Activated T-helper 1 cell treated with Interleukin-2 at 50 U/mL for 16 hours (primary cell): ENCODE results near the gene COL13A1.

ENCODE experiments used
- DNase-seq: peaks from one replicate; pipeline ENCODE4 v3.0.0-alpha.2; 2020; ENCODE audit warnings: low read depth

The COL13A1 gene

DNA sequence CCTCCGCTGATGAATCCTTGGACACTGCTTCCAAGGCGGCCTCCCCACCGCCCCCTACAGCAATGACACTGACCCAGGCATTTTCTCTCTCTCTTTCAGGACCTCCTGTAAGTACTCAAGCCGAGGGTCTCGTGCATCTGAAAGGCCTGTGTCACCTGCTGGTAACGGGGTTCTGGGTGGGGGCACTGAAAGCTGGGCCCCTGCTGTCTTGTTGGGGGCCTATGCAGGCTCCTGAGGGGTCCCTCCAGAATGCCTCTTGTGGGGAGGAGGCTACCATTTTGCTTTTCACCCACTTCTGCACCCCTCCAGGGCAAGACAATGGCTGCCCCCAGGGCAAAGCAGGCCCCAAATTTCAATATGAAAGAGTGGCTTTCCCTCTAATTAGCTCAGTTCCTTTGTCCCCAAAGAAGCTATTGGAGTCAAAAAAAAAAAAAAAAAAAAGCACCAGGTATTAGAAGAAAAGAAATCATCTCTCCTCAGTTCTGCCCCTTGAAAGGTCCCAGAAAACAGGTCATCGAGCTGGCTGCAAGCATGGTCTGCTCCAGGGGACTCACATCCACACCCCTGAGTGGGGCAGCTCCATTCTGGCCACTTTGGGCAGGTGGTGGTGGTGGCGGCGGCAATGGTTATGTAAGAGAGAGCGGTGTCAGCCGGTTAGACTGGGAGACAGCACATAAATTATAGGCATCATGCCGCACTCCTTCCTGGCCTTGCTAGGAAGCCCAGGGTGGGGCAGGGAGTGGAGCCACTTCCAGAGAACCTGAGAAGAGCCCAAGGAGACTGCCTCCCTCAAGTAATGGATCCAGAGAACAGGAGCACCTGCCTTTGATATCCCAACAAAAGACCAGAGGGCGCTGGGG lies 66.2 kb downstream of the COL13A1 start:
- DNase-seq, result no peak

DNA sequence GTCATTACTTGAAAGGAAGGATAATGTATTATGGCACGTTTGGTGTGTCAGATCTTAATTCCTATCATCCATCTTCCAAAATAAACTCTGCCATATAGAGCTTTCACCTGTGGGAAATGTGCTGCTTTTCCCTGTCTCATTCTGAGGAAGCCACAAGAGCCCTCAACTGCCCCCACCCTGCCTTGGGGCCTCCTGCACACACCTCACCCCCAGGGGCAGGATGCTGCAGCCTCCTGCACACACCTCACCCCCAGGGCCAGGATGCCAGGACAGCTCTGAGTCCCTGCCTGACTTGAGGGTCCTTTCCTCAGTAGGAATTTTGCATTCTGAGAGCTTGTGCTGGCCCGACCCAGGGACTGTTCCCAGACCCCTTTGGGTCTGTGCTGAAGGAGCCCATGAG lies 67.1 kb downstream of the COL13A1 start:
- no peak for DNase-seq

DNA sequence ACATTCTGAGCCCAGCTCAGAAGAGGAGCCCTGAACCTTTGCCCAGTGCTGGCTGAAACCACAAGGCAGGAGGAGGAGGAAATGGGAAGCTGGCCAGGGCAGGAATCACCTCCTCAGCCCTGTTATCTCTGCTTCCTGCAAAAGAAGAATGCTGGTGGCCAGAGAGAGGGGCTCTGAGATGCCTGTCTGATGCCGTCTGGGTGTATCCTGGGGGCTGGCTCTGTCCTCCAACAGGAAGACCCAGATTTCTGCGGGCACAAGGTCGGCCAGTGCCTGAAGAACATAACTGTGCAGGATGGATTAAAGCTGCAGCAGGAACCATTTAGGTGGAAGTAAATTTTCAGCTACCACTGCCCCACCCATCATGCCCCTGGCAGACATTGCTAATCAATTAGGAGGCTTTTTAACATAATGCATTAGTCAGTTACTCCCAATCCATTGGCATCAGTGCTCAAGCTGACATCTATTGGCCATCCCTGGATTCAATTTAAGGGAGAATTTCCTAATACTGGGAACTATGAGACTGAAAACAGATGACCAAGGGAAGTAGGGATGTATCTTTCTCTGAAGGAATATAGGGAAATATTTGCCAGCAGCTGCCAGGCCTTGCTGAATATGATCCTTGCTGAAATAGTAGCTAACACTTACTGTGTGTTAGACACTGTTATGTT lies 67.7 kb downstream of the COL13A1 start:
- DNase-seq, result no peak

DNA sequence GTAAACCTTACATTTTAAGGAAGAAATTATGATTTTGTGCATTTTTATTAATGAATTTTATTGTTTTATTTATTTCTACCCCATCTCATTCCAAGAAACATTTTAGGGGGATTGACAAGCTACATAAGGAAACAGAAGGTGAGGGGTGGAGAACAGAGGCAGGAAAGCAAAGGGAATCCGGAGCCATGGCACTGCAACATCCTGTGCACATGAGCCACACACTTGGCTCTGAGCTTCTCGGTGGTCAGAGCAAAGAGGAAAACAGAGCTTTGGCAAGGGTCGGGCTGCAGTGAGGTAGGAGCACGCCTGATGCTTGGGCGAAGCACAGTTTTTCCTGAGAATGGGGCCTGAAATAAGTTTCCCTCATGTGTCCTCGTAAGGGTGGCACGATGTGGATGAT lies 68.9 kb downstream of the COL13A1 start:
- no peak for DNase-seq

DNA sequence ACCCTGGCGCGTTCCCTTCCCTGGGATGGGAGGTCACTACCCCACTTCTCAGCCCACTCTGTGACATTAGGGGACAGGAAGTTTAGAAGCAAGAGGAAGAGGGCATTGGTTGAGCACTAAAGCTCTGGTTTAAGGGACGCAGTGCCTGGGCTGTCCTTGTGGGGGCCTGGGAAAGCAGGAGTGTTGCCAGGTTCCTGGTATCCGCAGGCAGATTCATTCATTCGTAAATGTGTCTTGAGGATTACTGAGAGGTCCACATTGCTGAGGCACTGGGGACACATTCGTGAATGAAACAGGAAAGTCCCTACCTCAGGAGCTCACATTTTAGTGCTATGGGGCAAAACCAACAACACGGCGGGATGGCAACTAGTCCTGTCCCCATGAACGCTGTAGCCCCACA lies 69.4 kb downstream of the COL13A1 start:
- DNase-seq, result no peak

DNA sequence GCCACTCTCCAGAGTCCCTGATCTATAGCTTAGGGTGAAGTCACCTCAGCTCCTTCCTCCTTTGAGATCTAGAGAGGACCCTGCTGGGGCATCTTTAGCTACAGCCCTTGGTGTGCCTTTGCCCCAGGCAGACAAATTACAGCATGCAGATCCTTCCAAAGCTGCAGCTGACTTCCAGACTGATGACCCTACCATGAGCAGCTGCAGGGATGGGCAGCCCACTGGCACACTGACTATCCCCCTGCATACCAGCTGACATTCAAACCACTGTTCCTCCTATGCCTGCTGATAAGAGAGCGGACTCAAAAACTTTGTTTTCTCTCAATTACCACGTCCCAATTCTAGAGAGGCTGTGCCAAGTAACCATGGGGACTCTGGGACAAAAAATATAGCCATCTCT lies 70.6 kb downstream of the COL13A1 start:
- DNase-seq, result no peak

DNA sequence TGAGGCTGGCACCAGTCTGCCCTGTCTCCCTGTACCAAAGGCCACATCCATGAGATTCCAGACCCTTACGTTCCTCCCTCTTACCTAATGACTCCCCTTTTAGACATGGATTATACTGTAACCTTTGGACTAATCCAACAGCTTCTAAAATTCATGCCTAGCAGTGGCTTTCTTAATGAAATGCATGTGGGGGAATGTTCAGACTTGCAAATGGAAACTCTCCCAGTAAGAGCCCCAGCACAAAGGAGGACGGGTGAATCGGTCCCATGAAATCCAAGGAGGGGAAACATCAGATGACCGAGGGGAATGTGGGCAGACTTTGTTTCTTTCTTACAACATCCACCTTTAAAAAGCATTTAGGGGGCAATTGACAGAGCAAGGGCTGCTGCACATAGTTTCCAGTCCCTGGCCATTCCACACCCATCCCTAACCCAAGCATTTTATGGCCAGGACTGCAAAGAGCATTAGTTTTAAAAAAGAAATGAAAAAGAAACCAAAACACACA lies 71.5 kb downstream of the COL13A1 start:
- no peak for DNase-seq

DNA sequence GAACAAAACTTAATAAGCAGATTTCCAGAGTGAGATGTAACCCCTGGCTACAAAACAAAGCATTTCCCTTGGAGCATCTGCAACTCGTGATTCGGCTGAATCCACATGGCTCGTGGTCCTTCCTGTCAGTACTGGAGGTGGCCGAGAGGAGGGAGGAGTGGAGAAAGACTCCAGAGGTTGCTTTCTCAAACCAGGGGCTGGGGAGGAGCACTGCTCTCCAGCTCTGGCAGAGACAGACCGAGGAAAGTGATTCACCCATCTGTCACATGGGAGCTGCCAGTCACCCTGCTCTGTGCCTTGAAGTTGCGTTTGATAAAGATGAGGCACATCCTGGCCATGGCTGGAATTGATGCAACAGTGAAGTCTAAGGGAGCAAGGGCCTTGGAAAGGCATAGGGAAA lies 72.7 kb downstream of the COL13A1 start:
- no peak for DNase-seq

DNA sequence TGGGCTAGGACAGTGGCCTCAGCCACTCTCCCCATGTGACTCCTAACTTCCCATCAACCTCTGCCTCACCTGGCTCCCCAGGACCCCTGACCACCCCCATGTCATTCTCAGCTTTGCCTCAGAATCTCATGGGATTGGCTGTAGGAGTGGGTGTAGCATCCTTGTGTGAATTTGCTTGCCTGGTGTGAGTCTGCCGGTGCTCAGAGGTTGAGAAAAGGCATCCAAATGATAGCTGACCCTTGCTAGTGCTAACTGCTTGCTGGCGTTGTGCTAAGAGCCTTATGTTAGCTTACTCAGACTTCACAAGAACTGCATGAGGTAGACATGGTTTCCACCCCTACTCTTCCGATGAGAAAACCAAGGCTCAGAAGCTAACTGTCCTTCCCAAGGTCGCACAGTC lies 74.2 kb downstream of the COL13A1 start:
- no peak for DNase-seq

DNA sequence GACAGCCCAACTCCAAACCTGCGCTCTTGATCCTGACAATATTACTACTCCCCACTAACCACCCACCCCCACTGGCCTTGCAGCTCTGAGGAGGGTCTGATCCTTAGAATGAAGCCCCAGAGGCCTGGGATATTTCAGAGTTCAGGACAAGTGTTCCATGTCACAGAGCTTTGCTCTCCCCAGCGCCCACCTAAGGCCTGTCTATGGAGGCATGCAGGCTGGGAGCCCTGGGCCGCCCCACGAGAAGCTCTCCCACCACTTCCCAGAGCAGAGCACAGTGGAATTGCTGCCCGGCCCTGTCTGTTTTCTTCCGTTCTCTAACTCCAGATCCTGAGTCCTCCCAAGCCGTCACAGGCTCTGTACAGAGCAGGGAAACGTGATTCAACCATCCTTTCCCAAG lies 74.6 kb downstream of the COL13A1 start:
- no peak for DNase-seq

DNA sequence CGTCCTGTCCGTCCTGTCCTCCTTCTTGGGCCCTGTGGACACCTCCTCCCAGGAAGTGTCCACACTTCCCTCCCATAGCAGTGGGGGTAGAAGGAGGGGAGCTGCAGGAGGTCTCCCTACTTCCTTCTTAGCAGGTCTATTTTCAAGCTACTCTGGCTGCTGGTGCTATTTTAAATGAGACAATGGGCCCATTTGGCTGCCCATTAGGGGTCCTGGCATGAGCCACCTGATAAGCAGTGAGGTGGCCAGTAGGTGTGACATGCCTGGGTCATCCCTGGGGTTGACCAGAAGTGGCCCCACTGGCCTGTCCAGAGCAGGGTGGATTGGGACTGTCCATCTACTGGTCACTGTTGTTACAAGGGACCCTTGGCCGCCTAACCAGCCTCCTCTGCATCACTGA lies 75.2 kb downstream of the COL13A1 start:
- no peak for DNase-seq

DNA sequence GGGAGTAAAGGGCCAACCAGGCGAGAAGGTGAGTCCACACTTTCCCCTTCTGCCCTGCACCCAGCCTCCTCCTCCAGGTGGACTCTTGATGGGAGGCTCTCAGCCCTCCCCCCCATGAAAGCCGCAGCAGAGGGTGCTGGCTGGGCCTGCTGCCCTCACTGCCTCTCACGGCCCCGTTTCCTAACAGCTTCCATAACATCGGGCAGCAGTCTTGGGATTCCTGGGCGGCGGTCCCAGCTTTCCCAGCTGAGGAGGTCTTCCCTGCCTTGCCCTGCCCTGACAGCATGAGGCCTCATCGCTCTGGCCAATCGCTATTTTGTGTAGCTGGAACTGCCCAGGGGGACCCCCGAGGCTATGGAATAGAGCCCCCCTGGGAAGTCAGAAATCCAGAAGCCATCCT lies 76.3 kb downstream of the COL13A1 start:
- no peak for DNase-seq

DNA sequence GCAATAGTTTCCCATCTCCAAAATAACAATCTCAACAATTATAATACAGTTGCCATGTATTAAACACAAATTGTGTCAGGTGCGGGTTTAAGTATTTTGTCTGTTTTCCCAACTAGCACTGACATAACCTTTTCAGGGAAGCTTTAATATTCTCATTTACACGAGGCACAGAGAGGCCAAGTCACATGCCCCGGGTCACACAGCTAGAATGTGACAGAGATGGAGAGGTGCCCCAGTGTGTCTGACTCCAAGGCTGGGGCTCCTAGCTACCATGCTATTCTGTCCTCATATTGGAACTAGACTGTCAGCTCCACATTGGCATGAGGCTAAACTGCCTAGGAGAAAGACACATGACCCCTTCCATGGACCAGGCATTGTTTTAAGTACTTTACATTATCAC lies 77.2 kb downstream of the COL13A1 start:
- no peak for DNase-seq

DNA sequence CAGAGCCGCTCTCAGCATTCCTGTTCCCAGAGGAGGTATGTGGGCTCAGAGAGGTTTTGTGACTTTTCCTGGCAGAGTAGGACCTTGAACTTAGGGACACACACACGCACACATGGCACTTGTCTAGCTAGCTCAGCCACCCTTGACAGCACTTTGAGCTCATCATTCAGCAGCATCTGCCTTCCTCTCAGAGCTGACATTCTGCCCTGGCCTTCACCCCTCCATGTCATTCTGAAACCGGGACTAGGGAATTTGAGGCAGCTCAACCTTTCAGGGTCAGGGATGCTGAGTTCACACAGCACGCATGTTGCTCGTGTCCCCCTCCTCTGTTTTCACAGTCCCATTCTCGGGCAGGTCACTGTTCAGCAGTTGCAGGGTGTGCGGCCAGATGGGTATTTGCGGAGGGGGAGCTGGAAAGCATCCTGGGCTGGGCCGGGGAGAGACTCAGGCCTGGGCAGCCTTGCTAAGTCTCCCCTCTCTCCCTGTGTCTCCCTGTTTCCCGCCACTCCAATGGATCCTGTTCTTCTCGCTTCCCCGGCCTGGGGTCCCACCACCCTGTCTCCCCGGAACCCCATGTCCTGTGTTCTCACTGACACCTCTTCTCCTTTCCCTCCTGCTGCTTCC lies 78.0 kb downstream of the COL13A1 start:
- DNase-seq, result no peak

DNA sequence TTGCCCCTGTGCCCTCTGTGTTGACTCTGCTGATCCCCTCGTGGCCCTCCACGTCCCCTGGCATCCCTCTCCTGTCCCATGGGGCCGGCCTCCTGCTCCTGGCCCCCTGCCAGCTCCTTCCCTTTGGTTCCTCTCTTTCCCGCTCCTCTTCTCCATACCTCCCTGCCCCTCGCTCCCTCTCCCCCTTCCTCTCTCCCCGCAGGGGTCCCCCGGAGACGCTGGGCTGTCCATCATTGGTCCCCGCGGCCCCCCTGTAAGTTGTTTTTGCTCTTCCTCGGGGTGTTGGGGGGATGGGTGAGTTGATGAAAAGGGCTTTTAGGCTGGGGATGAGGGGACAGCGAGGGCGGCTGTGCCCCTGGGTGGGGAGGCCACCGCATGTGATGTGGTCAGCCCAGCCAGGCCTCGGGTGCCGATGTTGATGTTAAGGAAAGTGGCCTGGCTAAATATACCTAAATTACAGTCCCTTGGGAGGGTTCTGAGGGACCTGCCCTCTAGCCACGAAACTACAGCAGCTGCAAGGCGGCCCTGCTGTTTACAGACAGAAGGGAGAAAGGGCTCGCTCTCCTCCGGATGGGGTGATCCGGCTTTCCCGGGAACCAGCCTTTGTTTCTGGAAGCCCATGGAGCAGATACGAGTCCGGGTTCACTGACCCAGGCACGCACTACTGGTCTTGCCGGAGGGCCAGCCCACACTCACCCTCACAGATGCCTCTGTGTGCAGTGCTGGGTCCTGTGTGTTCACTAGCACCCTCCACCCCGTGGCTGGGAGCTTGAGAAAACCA lies 78.8 kb downstream of the COL13A1 start:
- no peak for DNase-seq

DNA sequence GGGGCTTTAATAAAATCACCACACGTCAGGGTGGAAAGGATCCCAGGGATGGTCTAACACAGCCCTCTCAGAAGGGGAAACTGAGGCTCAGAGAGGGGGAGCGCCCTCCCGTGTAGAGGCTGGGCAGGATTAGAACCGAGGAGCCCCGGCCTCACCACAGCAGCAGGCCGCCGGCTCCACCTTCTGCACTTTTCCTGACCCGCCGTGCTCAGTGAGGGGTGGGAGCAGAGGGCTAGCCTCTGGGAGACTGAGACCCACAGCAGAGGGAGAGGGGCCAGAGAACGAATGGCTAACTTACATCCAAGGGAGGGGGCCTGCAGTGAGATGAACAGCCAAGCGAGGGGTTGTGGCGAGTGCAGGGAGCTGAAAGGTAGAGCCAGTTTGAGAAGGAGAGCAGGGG lies 79.5 kb downstream of the COL13A1 start:
- DNase-seq, result no peak

DNA sequence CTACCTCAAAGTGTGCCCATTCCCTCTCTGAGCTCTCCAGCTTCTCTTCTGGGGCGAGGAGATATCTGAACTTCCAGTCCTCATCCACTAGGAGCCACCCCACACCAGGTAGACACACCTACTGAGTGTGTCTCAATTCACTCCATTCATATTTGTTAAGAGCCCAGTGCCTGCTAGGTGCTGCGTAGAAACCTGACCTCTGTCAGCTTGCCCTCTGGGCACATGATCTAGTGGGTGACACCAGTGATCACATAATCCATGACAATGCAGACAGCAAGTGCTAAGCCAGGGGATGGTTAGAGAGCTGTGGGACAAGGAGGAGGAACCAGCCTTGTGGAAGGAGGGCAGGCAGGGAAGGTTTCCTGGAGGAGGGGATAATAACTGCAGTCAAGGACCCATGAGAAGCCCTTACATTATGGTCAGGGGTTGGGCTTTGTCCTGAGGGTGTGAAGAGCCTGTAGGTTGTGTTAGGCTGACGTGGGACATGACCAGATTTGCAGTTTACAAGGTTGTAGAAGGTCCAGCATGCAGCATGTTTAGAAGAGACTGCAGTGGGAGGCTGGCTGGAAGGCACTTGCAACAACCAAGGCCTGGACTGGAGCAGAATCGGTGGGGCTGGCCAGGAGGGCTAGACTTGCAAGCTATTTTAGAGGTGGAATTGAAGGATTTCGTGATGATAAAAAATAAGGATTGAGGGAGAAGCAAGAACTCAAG lies 81.8 kb downstream of the COL13A1 start:
- no peak for DNase-seq

DNA sequence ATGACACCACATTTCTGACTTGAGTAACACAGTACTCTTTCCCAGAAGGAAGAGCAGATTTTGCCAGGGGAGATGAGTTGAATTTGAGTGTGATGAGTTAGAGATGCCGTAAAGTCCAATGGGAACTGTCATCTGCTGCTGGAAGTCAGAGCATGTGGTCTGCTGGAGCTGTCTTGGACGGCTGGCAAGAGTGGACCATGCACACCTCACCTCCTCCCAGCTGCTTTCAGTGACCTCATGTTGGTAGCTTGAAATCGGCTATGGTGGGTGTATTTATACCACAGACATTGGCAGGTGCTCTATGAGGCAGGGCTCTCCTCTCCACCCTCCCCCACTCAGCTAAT lies 82.3 kb downstream of the COL13A1 start:
- DNase-seq, result no peak

DNA sequence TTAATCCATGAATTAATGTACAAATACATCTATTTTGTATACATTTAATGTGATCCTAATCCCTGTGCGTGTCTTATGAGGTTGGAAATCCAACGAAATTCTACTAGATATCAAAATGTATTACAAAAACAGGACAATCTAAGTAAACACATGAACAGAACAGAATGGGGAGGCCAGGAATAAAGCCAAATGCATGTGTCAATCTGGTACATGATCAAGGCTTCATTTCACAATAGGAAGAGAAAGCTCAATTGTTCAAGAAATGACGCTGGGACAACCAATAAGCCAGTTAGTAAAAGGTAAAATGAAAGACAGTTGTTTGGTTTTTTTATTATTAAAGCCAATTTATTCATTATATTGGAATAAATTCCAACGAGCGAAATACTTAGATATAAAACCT lies 83.0 kb downstream of the COL13A1 start:
- no peak for DNase-seq

DNA sequence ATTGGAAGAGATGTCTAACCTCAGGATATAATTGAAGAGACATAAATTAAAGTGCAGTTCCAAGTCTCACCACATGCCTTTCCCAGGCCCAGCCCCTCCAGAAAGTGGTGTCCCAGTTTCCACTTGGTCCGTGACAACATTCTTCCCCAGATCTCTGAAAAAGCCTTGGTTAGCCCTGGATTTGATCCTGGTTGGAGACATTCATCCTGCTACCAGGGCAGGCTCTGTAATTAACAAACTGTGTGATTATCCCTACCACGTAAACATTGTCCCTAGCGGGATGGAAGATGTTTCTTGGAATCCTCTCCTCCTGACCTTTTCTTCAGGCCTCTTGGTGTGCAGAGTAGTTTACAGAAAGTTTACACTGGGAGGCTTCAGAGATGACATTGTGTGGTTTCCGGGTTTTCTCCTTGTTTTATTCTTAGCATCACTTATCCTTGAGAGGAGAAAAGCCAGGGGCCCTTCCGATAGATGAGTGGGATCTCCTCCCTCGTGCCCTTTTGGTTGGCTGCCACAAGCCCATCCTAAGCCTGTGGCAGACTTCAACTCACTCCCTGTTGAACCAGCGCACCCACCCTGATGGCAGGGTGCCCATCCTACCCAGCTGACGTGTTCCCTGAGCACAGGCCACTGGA lies 83.8 kb downstream of the COL13A1 start:
- DNase-seq, result no peak

DNA sequence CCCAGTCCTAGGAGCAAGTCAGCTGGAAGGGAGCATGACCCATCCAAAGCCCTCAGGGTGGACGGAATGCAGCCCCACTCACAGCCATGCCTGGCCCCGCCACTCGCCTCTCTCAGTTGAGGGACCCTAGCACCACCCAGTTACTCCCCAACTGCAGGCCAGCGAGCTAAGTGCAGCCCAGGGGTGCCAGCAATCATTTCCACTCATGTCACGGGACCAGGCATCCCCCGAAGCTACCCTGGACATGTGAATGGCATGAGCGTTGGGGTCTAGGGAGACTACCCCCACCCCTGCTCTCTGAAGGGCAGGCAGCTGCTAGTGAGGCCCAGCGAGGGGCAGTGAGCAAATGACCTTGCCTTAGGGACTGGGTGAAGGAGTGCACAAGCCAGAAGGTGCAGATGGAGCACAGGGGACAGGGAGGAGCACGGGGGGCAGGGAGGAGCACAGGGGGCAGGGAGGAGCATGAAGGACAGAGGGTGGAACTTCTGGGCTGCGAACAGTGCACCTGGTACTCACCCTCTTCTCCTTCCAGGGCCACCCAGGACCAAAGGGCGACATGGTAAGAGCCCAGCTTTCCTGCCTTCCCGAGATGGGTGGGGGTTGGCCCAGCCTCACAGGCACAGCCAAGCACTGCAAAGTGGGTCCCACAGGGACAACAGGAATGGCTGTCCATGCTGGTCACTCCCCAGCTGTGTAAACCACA lies 87.3 kb downstream of the COL13A1 start:
- DNase-seq, result no peak
